Transverse colon (tissue), 3 donors: ENCODE results near the gene GCC1.

Source experiments
- POLR2A ChIP-seq: fragments of 450-650 bp; IDR thresholded peaks from one replicate; pipeline ENCODE4 v1.6.1; 2016; ENCODE audit warnings: antibody characterized with exemption, mild to moderate bottlenecking, moderate library complexity
- TF ChIP-seq, protein P1 (sequence below), 5 experiments: fragments of 200-600 bp in 3 of 5; fragments of 450-650 bp in 2 of 5; sonication (generic) in 3 of 5; IDR thresholded peaks; 1 replicate in 2 of 5; 2 replicates in 3 of 5; pipeline ENCODE4 v1.5.1; 2016 to 2017; ENCODE audit warnings: antibody characterized with exemption in 5 of 5, inconsistent platforms in 3 of 5, mild to moderate bottlenecking in 2 of 5, moderate library complexity in 1 of 5

DNA sequence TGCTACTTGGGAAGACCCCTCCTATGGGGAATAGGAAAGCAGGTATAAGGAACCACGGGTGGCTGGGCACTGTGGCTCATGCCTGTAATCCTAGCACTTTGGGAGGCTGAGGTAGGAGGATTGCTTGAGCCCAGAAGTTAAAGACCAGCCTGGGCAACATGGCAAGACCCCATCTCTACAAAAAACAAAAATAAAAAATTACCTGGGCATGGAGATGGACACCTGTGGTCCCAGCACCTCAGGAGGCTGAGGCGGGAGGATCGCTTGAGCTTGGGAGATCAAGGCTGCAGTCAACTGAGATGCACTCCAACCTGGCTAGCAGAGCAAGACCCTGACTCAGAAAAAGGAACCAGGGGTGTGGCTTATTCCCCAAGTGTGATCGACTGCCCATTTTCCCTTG, 7.2 kb upstream of the GCC1 start:
- TF ChIP-seq, protein P1, sequence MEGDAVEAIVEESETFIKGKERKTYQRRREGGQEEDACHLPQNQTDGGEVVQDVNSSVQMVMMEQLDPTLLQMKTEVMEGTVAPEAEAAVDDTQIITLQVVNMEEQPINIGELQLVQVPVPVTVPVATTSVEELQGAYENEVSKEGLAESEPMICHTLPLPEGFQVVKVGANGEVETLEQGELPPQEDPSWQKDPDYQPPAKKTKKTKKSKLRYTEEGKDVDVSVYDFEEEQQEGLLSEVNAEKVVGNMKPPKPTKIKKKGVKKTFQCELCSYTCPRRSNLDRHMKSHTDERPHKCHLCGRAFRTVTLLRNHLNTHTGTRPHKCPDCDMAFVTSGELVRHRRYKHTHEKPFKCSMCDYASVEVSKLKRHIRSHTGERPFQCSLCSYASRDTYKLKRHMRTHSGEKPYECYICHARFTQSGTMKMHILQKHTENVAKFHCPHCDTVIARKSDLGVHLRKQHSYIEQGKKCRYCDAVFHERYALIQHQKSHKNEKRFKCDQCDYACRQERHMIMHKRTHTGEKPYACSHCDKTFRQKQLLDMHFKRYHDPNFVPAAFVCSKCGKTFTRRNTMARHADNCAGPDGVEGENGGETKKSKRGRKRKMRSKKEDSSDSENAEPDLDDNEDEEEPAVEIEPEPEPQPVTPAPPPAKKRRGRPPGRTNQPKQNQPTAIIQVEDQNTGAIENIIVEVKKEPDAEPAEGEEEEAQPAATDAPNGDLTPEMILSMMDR (IDR thresholded peaks at IDR 0.05): no peak
- no peak for TF ChIP-seq POLR2A
